Kidney (tissue), 14 donors: Measurements from ENCODE around the gene PRKAG2. TPM values are rescaled to one million over a fixed set of nuclear protein-coding genes. Genes with fewer than 3 reads are reported as not detected.

Source experiments
- DNase-seq, 5 donors: peaks; one replicate each; pipeline ENCODE4 v3.0.0-alpha.2; 2013 to 2020
- FAIRE-seq: peaks from 2 replicates; lab custom pipeline; 2012; peaks lifted over from hg19 to GRCh38; lab: Jason Lieb, UNC
- H3K27ac ChIP-seq, 2 donors: one replicate each; pipeline ENCODE4 v1.7.0; 2013; ENCODE audit warnings: low read depth in 2 of 2, low read length in 2 of 2, inconsistent platforms in 1 of 2
- H3K27me3 ChIP-seq: one replicate; pipeline ENCODE4 v1.7.1; 2013; ENCODE audit warnings: low read length, inconsistent platforms; ENCODE audit not compliant: control insufficient read depth, insufficient read depth
- H3K36me3 ChIP-seq, 3 donors: one replicate each; pipeline versions ENCODE4 v1.7.0 to v1.7.1; 2013; ENCODE audit warnings: low read length in 3 of 3, control low read depth in 1 of 3, inconsistent platforms in 1 of 3; ENCODE audit not compliant: insufficient read depth in 3 of 3, control insufficient read depth in 2 of 3
- H3K4me1 ChIP-seq, 3 donors: one replicate each; pipeline versions ENCODE4 v1.7.0 to v1.7.1; 2013; ENCODE audit warnings: low read length in 3 of 3, inconsistent platforms in 1 of 3, low read depth in 1 of 3; ENCODE audit not compliant: control insufficient read depth in 2 of 3, insufficient read depth in 2 of 3
- H3K4me3 ChIP-seq, 3 donors: one replicate each; pipeline versions ENCODE4 v1.7.0 to v1.8.1; 2013; ENCODE audit warnings: low read length in 3 of 3, control low read depth in 1 of 3, inconsistent platforms in 1 of 3
- H3K9ac ChIP-seq, 3 donors: one replicate each; pipeline versions ENCODE4 v1.7.0 to v1.7.1; 2013; ENCODE audit warnings: low read length in 3 of 3, control low read depth in 1 of 3, inconsistent platforms in 1 of 3
- H3K9me3 ChIP-seq, 3 donors: one replicate each; pipeline versions ENCODE4 v1.7.0 to v1.7.1; 2013; ENCODE audit warnings: low read length in 3 of 3, control low read depth in 1 of 3, inconsistent platforms in 1 of 3; ENCODE audit not compliant: control insufficient read depth in 2 of 3, insufficient read depth in 1 of 3
- intact Hi-C: fragments of 100-400 bp; cut with DNase I; formaldehyde crosslinking; loops from one replicate; pipeline ENCODE4 v1.11.1; 2022
- polyA plus RNA-seq: library from polyadenylated mRNA; stranded (reverse); fragments of 350-450 nt; fragmentation: Illumina TruSeq; extraction: RNeasy Lipid Tissue Mini Kit (QIAGEN cat#74804); gene quantifications from one replicate; pipeline ENCODE4 v1.2.3, GENCODE V29; 2014; ENCODE audit warnings: low read depth, low replicate concordance; ENCODE audit not compliant: insufficient read depth
- total RNA-seq: library from RNA; stranded (reverse); fragmentation: NEBNext Ultra II Directional; extraction: Animal tissue kit (Norgen Biotek cat#: 25700); gene quantifications from one replicate; pipeline ENCODE4 v1.2.1, GENCODE V29; 2021
- TF ChIP-seq, protein P1 (sequence below): IDR thresholded peaks from 3 replicates; pipeline ENCODE4 v1.5.1; 2012; ENCODE audit warnings: mild to moderate bottlenecking, moderate library complexity, borderline replicate concordance; ENCODE audit not compliant: insufficient read depth; ENCODE audit errors: extremely low read depth
- donor health status: control.
- donor health status: control.
- donor health status: control.
- donor health status: control.
- donor health status: control.
- donor health status: DM: yes; HTN: yes; CAD: no.
- donor health status: Normal renal cell carcinoma (clear cell type).

The PRKAG2 gene
- total and polyA plus RNA-seq, 2 donors from 2014 or later = 40.7 to 40.9 TPM

DNA sequence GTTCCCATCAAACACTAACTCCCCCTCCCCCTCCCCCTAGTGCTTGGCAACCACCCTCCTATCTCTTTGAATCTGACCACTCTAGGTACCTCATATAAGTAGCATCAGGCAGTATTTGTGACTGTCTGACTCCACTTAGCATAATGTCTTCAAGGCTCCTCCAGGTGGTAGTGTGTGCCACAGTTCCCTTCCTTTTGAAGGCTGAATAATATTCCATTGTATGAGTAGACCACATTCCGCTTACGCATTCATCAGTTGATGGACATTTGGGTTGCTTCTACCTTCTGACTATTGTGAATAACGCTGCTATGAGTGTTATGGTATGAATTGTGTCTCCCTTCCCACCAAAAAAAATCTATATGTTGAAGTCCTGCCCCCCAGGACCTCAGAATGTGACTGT is 89.6 kb downstream of the PRKAG2 start:
- no peak for FAIRE-seq
- intact Hi-C loops = loop anchor here (10.0 kb wide), 1 partner anchor 147 kb away; no protein-coding TSS in a partner anchor
- no peaks in the 10 kb centered on the region for H3K9me3 ChIP-seq

DNA sequence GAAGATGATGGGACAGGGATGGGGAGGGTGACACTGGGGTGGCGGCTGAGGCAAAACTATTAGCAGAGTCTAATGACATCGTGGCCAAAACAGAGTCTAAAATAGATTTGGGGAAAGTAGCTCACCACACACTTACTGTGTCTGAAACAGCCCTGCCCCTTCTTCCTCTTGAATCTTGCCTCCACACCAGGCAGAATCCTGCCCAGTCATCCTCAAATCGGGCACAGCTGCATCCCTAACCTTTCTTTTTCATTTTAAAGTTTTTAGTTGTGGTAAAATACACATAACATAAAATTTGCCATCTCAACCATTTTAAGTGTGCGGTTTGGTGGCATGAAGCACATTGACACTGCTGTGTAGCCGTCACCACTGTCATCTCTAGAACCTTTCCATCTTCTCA is 90.0 kb downstream of the PRKAG2 start:
- no peak for DNase-seq
- no peak for FAIRE-seq

More for the DNA sequence above, 89.6 kb downstream of the PRKAG2 start:
- Histone ChIP-seq H3K36me3 (no peaks in the 10 kb centered on the region), H3K4me3 (no peak overlapping the region), H3K4me1 (peaks cover 0 to 5% (median 0%) of the 10 kb centered on the region in 3 donors), H3K27ac (no peak overlapping the region), H3K9ac (no peak overlapping the region), H3K27me3 (no peaks in the 10 kb centered on the region)
- TF ChIP-seq, protein P1, sequence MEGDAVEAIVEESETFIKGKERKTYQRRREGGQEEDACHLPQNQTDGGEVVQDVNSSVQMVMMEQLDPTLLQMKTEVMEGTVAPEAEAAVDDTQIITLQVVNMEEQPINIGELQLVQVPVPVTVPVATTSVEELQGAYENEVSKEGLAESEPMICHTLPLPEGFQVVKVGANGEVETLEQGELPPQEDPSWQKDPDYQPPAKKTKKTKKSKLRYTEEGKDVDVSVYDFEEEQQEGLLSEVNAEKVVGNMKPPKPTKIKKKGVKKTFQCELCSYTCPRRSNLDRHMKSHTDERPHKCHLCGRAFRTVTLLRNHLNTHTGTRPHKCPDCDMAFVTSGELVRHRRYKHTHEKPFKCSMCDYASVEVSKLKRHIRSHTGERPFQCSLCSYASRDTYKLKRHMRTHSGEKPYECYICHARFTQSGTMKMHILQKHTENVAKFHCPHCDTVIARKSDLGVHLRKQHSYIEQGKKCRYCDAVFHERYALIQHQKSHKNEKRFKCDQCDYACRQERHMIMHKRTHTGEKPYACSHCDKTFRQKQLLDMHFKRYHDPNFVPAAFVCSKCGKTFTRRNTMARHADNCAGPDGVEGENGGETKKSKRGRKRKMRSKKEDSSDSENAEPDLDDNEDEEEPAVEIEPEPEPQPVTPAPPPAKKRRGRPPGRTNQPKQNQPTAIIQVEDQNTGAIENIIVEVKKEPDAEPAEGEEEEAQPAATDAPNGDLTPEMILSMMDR = no peak
- DNase-seq = no peak

DNA sequence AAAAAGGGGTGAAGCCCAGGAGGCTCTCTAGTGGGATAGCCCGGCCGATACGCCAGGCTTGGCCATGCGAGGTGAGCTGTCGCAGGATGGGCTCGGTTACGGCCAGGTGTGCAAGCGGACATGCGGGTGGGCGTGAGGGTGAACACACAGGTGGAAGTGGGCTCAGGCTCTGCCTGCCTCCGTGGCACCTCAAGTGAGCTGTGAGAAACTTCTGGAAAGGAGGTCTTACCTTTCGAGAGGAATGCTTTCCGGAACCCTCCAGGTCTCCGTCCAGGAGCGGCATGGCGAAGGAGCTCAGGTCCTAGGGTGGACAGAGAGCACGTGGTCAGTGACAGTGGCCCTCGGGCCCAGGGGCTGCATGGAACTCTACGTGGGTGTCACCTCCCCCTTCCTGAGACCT is 90.7 kb downstream of the PRKAG2 start:
- no peak overlapping the region for H3K27ac ChIP-seq

More for the DNA sequence above, 90.0 kb downstream of the PRKAG2 start:
- H3K27ac ChIP-seq = no peak overlapping the region
- TF ChIP-seq, protein P1 = no peak
- no peaks in the 10 kb centered on the region for H3K27me3 ChIP-seq
- H3K4me1 ChIP-seq = peaks cover 0 to 6% (median 0%) of the 10 kb centered on the region in 3 donors
- H3K36me3 ChIP-seq = no peaks in the 10 kb centered on the region
- intact Hi-C loops = loop anchor here (10.0 kb wide), 1 partner anchor 148 kb away; no protein-coding TSS in a partner anchor
- H3K9me3 ChIP-seq = no peaks in the 10 kb centered on the region
- H3K9ac ChIP-seq = no peak overlapping the region
- no peak overlapping the region for H3K4me3 ChIP-seq

More for the DNA sequence above, 90.7 kb downstream of the PRKAG2 start:
- TF ChIP-seq, protein P1 = no peak
- DNase-seq = peak in 1 of 5 donors; percentile 67
- FAIRE-seq = no peak
- Histone ChIP-seq H3K36me3 (no peaks in the 10 kb centered on the region), H3K9me3 (no peaks in the 10 kb centered on the region), H3K4me1 (peaks cover 0 to 6% (median 0%) of the 10 kb centered on the region in 3 donors), H3K9ac (no peak overlapping the region), H3K4me3 (no peak overlapping the region), H3K27me3 (no peaks in the 10 kb centered on the region)
- intact Hi-C loops = loop anchor here (10.0 kb wide), 1 partner anchor 149 kb away; no protein-coding TSS in a partner anchor
